Measurements from ENCODE around the gene TNRC6C.

Gene TNRC6C

GRCh38 chr17:78125976-78126894, 167.7 kb downstream of the TNRC6C start:
- H3K9me3 Mint-ChIP-seq (ENCODE audit: low read depth): no peaks in the 10 kb centered on the region
- H3K27ac Mint-ChIP-seq: peak overlapping the region; percentile 84
- H3K36me3 Mint-ChIP-seq: peaks cover 8% of the 10 kb centered on the region
- H3K27me3 Mint-ChIP-seq: no peaks in the 10 kb centered on the region
- peaks cover 61% of the 10 kb centered on the region for H3K4me1 Mint-ChIP-seq (ENCODE audit: low read depth)
- H3K4me3 Mint-ChIP-seq: peak overlapping the region; percentile 86

GRCh38 chr17:78126895-78127238, 168.4 kb downstream of the TNRC6C start:
- peak overlapping the region; percentile 86 for H3K4me3 Mint-ChIP-seq
- H3K4me1 Mint-ChIP-seq (ENCODE audit: low read depth): peaks cover 54% of the 10 kb centered on the region
- no peaks in the 10 kb centered on the region for H3K9me3 Mint-ChIP-seq (ENCODE audit: low read depth)
- H3K36me3 Mint-ChIP-seq: peaks cover 8% of the 10 kb centered on the region
- H3K27ac Mint-ChIP-seq: peak overlapping the region; percentile 84
- no peaks in the 10 kb centered on the region for H3K27me3 Mint-ChIP-seq

GRCh38 chr17:78127239-78127887, 168.9 kb downstream of the TNRC6C start:
- peaks cover 49% of the 10 kb centered on the region for H3K4me1 Mint-ChIP-seq (ENCODE audit: low read depth)
- H3K9me3 Mint-ChIP-seq (ENCODE audit: low read depth): no peaks in the 10 kb centered on the region
- no peaks in the 10 kb centered on the region for H3K27me3 Mint-ChIP-seq
- peaks cover 8% of the 10 kb centered on the region for H3K36me3 Mint-ChIP-seq
- peak overlapping the region; percentile 84 for H3K27ac Mint-ChIP-seq
- H3K4me3 Mint-ChIP-seq: peak overlapping the region; percentile 86

GRCh38 chr17:78127888-78128550, 169.5 kb downstream of the TNRC6C start:
- Mint-ChIP-seq H3K27ac (peak overlapping the region; percentile 84), H3K36me3 (peaks cover 6% of the 10 kb centered on the region), H3K4me1 (ENCODE audit: low read depth) (peaks cover 49% of the 10 kb centered on the region)

GRCh38 chr17:78128551-78129350, 170.2 kb downstream of the TNRC6C start, which contains the start of gene TMC6:
TSS of gene TMC6 (minus strand) at chr17:78128755. CDS start at chr17:78126832, 1,923 bp downstream.
- H3K27ac Mint-ChIP-seq: peak within 1 kb of the TSS; percentile 91
- H3K9me3 Mint-ChIP-seq (ENCODE audit: low read depth): no peaks in the 10 kb centered on the region
- no peaks in the 10 kb centered on the region for H3K27me3 Mint-ChIP-seq
- H3K4me3 Mint-ChIP-seq: peak within 1 kb of the TSS; percentile 93
- peaks cover 2% of the 10 kb centered on the region for H3K36me3 Mint-ChIP-seq
- H3K4me1 Mint-ChIP-seq (ENCODE audit: low read depth): peaks cover 49% of the 10 kb centered on the region

More at GRCh38 chr17:78127888-78128550, 169.5 kb downstream of the TNRC6C start:
- Mint-ChIP-seq H3K4me3 (peak overlapping the region; percentile 86), H3K9me3 (ENCODE audit: low read depth) (no peaks in the 10 kb centered on the region), H3K27me3 (no peaks in the 10 kb centered on the region)

- Mint-ChIP-seq H3K4me3 (peak overlapping the region; percentile 93), H3K27ac (peak overlapping the region; percentile 95), H3K9me3 (ENCODE audit: low read depth) (no peaks in the 10 kb centered on the region), H3K4me1 (ENCODE audit: low read depth) (peaks cover 52% of the 10 kb centered on the region), H3K27me3 (no peaks in the 10 kb centered on the region), H3K36me3 (peaks cover 4% of the 10 kb centered on the region)
Observed at GRCh38 chr17:78129351-78130089, 171.0 kb downstream of the TNRC6C start.

GRCh38 chr17:78130090-78130436, 171.6 kb downstream of the TNRC6C start:
- peaks cover 53% of the 10 kb centered on the region for H3K4me1 Mint-ChIP-seq (ENCODE audit: low read depth)
- no peaks in the 10 kb centered on the region for H3K27me3 Mint-ChIP-seq
- peak overlapping the region; percentile 95 for H3K27ac Mint-ChIP-seq
- peaks cover 4% of the 10 kb centered on the region for H3K36me3 Mint-ChIP-seq
- H3K9me3 Mint-ChIP-seq (ENCODE audit: low read depth): no peaks in the 10 kb centered on the region
- peak overlapping the region; percentile 93 for H3K4me3 Mint-ChIP-seq

- no peaks in the 10 kb centered on the region for H3K27me3 Mint-ChIP-seq
- peaks cover 56% of the 10 kb centered on the region for H3K4me1 Mint-ChIP-seq (ENCODE audit: low read depth)
- H3K27ac Mint-ChIP-seq: peak within 1 kb of the TSS; percentile 95
- H3K36me3 Mint-ChIP-seq: peaks cover 7% of the 10 kb centered on the region
- peak within 1 kb of the TSS; percentile 93 for H3K4me3 Mint-ChIP-seq
- no peaks in the 10 kb centered on the region for H3K9me3 Mint-ChIP-seq (ENCODE audit: low read depth)
Observed at GRCh38 chr17:78130437-78131101, 172.1 kb downstream of the TNRC6C start, which contains the start of gene TMC8. TSS of gene TMC8 (plus strand) at chr17:78130771. CDS start at chr17:78131589, 818 bp downstream.

GRCh38 chr17:78131172-78132083, 172.9 kb downstream of the TNRC6C start:
- peaks cover 59% of the 10 kb centered on the region for H3K4me1 Mint-ChIP-seq (ENCODE audit: low read depth)
- H3K36me3 Mint-ChIP-seq: peaks cover 10% of the 10 kb centered on the region

GRCh38 chr17:78132084-78132676, 173.7 kb downstream of the TNRC6C start:
- H3K27me3 Mint-ChIP-seq: no peaks in the 10 kb centered on the region
- peak overlapping the region; percentile 80 for H3K4me3 Mint-ChIP-seq
- H3K36me3 Mint-ChIP-seq: peaks cover 11% of the 10 kb centered on the region
- H3K4me1 Mint-ChIP-seq (ENCODE audit: low read depth): peaks cover 59% of the 10 kb centered on the region
- peak overlapping the region; percentile 70 for H3K27ac Mint-ChIP-seq
- H3K9me3 Mint-ChIP-seq (ENCODE audit: low read depth): no peaks in the 10 kb centered on the region

More at GRCh38 chr17:78131172-78132083, 172.9 kb downstream of the TNRC6C start:
- H3K9me3 Mint-ChIP-seq (ENCODE audit: low read depth): no peaks in the 10 kb centered on the region
- no peaks in the 10 kb centered on the region for H3K27me3 Mint-ChIP-seq
- peak overlapping the region; percentile 93 for H3K4me3 Mint-ChIP-seq
- H3K27ac Mint-ChIP-seq: peak overlapping the region; percentile 95

- Mint-ChIP-seq H3K4me3 (peak overlapping the region; percentile 80), H3K27ac (peak overlapping the region; percentile 70), H3K27me3 (no peaks in the 10 kb centered on the region), H3K9me3 (ENCODE audit: low read depth) (no peaks in the 10 kb centered on the region), H3K36me3 (peaks cover 13% of the 10 kb centered on the region), H3K4me1 (ENCODE audit: low read depth) (peaks cover 63% of the 10 kb centered on the region)
Observed at GRCh38 chr17:78132767-78133178, 174.3 kb downstream of the TNRC6C start.
